ENCODE measurements around the gene FDXACB1. TPM values are rescaled to one million over a fixed set of nuclear protein-coding genes. Genes with fewer than 3 reads are reported as not detected.

Gene FDXACB1
- total RNA-seq, 1 experiment from 2014 or later = 2.8 TPM

- peak within 1 kb of the TSS; percentile 61 for H3K9ac ChIP-seq (ENCODE audit: extremely low read depth, insufficient read length, low read length)
Observed at GRCh38 chr11:111870886-111871692, 7.9 kb downstream of the FDXACB1 start, which contains the start of gene ALG9. ALG9 (minus strand) TSS chr11:111871581; CDS start chr11:111871482, 99 bp downstream.

More at GRCh38 chr11:111870886-111871692, 7.9 kb downstream of the FDXACB1 start, which contains the start of gene ALG9:
- Histone ChIP-seq H3K79me2 (ENCODE audit: insufficient read depth, low read length) (no peaks in the 10 kb centered on the region), H4K5ac (ENCODE audit: insufficient read length, low read depth, low read length) (no peak within 1 kb of the TSS), H3K4me1 (ENCODE audit: insufficient read depth, low read length) (no peaks in the 10 kb centered on the region), H3K27ac (ENCODE audit: insufficient read length, low read depth, low read length) (no peak within 1 kb of the TSS), H3K79me1 (ENCODE audit: insufficient read depth, low read depth, low read length, poor library complexity, severe bottlenecking) (no peaks in the 10 kb centered on the region), H3K4me2 (ENCODE audit: insufficient read depth, insufficient read length, low read length) (peak within 1 kb of the TSS; percentile 93), H3K14ac (ENCODE audit: insufficient read depth, low read length) (peak within 1 kb of the TSS; percentile 32), H3K23ac (ENCODE audit: insufficient read length, low read depth, low read length) (no peak within 1 kb of the TSS), H4K20me1 (ENCODE audit: control insufficient read depth, insufficient read depth, insufficient read length) (no peaks in the 10 kb centered on the region), H4K91ac (ENCODE audit: insufficient read length, low read depth, low read length) (no peak within 1 kb of the TSS), H3K18ac (ENCODE audit: insufficient read length, low read depth, low read length) (no peak within 1 kb of the TSS), H3K56ac (ENCODE audit: insufficient read length, low read depth, low read length) (no peak within 1 kb of the TSS), H2BK12ac (ENCODE audit: insufficient read length, low read depth, low read length) (no peak within 1 kb of the TSS), H2BK120ac (ENCODE audit: low read depth, low read length, poor library complexity, severe bottlenecking) (no peak within 1 kb of the TSS), H3K9me3 (ENCODE audit: control insufficient read depth, low read depth, low read length) (no peaks in the 10 kb centered on the region), H2BK20ac (ENCODE audit: low read depth, low read length, poor library complexity, severe bottlenecking) (no peak within 1 kb of the TSS), H2AK5ac (ENCODE audit: insufficient read length, low read length) (no peak within 1 kb of the TSS), H2AFZ (ENCODE audit: low read length) (peak within 1 kb of the TSS; percentile 94), H3K4ac (ENCODE audit: low read depth, low read length) (no peak within 1 kb of the TSS), H2BK5ac (ENCODE audit: insufficient read length, low read length) (no peak within 1 kb of the TSS), H4K8ac (replicated peaks; ENCODE audit: insufficient read length, low read depth, low read length) (no peak within 1 kb of the TSS), H3K23me2 (ENCODE audit: insufficient read length, low read depth, low read length, poor library complexity, severe bottlenecking) (peaks cover 3% of the 10 kb centered on the region), H2BK15ac (ENCODE audit: low read depth, low read length) (no peak within 1 kb of the TSS), H3K27me3 (ENCODE audit: insufficient read depth, low read length) (no peaks in the 10 kb centered on the region), H3T11ph (ENCODE audit: low read length) (no peak within 1 kb of the TSS)
- Mint-ChIP-seq H3K9me3 (no peaks in the 10 kb centered on the region), H3K36me3 (ENCODE audit: insufficient read depth in 1 of 3, low read depth in 3 of 3) (peaks cover 0 to 26% (median 26%) of the 10 kb centered on the region in 3 experiments; a peak in 5 of 7 replicates), H3K4me3 (peak within 1 kb of the TSS; percentile 92 to 95), H3K4me1 (peaks cover 13% of the 10 kb centered on the region in 2 experiments), H3K27ac (peak within 1 kb of the TSS; percentile 53 to 95 (median 87); a peak in 5 of 7 replicates), H3K27me3 (ENCODE audit: low read depth) (no peaks in the 10 kb centered on the region)
- no CpG with 5 or more reads among the region's 51 CpGs for WGBS (ENCODE audit: extremely low coverage, insufficient read length, low lambda C conversion rate)
- TF ChIP-seq, protein P1, sequence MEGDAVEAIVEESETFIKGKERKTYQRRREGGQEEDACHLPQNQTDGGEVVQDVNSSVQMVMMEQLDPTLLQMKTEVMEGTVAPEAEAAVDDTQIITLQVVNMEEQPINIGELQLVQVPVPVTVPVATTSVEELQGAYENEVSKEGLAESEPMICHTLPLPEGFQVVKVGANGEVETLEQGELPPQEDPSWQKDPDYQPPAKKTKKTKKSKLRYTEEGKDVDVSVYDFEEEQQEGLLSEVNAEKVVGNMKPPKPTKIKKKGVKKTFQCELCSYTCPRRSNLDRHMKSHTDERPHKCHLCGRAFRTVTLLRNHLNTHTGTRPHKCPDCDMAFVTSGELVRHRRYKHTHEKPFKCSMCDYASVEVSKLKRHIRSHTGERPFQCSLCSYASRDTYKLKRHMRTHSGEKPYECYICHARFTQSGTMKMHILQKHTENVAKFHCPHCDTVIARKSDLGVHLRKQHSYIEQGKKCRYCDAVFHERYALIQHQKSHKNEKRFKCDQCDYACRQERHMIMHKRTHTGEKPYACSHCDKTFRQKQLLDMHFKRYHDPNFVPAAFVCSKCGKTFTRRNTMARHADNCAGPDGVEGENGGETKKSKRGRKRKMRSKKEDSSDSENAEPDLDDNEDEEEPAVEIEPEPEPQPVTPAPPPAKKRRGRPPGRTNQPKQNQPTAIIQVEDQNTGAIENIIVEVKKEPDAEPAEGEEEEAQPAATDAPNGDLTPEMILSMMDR (conservative IDR thresholded peaks at IDR 0.05) = peak; percentile 58
- DNase-seq = peak; percentile 81
